Measurements from ENCODE around the gene BPGM. TPM values are rescaled to one million over a fixed set of nuclear protein-coding genes. Genes with fewer than 3 reads are reported as not detected.

Gene BPGM
- total RNA-seq, 2 donors from 2014 or later, result 10.5 to 10.6 TPM

GRCh38 chr7:134694299-134694698, 47.6 kb downstream of the BPGM start:
- Histone ChIP-seq H3K27me3 (no peaks in the 10 kb centered on the region), H3K4me1 (no peaks in the 10 kb centered on the region), H3K27ac (no peak overlapping the region), H3K36me3 (no peaks in the 10 kb centered on the region), H3K9ac (ENCODE audit: low read depth in 2 of 2, low read length in 2 of 2) (no peak overlapping the region), H3K4me3 (no peak overlapping the region), H3K9me3 (no peaks in the 10 kb centered on the region)
- no peak for DNase-seq
- TF ChIP-seq CTCF (IDR thresholded peaks at IDR 0.05), result no peak
- intact Hi-C loops (cut with DNase I), result loop anchor here (10.0 kb wide), 1 partner anchor 261 kb away; no protein-coding TSS in a partner anchor

GRCh38 chr7:134694767-134695166, 48.1 kb downstream of the BPGM start:
- intact Hi-C loops (cut with DNase I), result loop anchor here (10.0 kb wide), 1 partner anchor 260 kb away; no protein-coding TSS in a partner anchor
- no peak for TF ChIP-seq CTCF (IDR thresholded peaks at IDR 0.05)

GRCh38 chr7:134695321-134695860, 48.7 kb downstream of the BPGM start:
- Histone ChIP-seq H3K4me1 (no peaks in the 10 kb centered on the region), H3K9me3 (no peaks in the 10 kb centered on the region), H3K27me3 (no peaks in the 10 kb centered on the region), H3K9ac (ENCODE audit: low read depth in 2 of 2, low read length in 2 of 2) (no peak overlapping the region), H3K27ac (no peak overlapping the region), H3K36me3 (no peaks in the 10 kb centered on the region), H3K4me3 (no peak overlapping the region)
- DNase-seq, result no peak
- intact Hi-C loops (cut with DNase I), result loop anchor here (10.0 kb wide), 1 partner anchor 259 kb away; no protein-coding TSS in a partner anchor
- TF ChIP-seq CTCF (IDR thresholded peaks at IDR 0.05), result no peak

More at GRCh38 chr7:134694767-134695166, 48.1 kb downstream of the BPGM start:
- H3K27ac ChIP-seq, result no peak overlapping the region
- no peak overlapping the region for H3K9ac ChIP-seq (ENCODE audit: low read depth in 2 of 2, low read length in 2 of 2)
- no peak overlapping the region for H3K4me3 ChIP-seq
- H3K9me3 ChIP-seq, result no peaks in the 10 kb centered on the region
- H3K36me3 ChIP-seq, result no peaks in the 10 kb centered on the region
- H3K4me1 ChIP-seq, result no peaks in the 10 kb centered on the region
- no peaks in the 10 kb centered on the region for H3K27me3 ChIP-seq
- no peak for DNase-seq

- Histone ChIP-seq H3K27ac (no peak overlapping the region), H3K4me3 (no peak overlapping the region), H3K36me3 (no peaks in the 10 kb centered on the region), H3K9ac (ENCODE audit: low read depth in 2 of 2, low read length in 2 of 2) (no peak overlapping the region), H3K4me1 (no peaks in the 10 kb centered on the region), H3K27me3 (no peaks in the 10 kb centered on the region), H3K9me3 (no peaks in the 10 kb centered on the region)
- no peak for TF ChIP-seq CTCF (IDR thresholded peaks at IDR 0.05)
- intact Hi-C loops (cut with DNase I), result loop anchor here (10.0 kb wide), 1 partner anchor 259 kb away; no protein-coding TSS in a partner anchor
- no peak for DNase-seq
Measured at GRCh38 chr7:134696261-134696660, 49.6 kb downstream of the BPGM start.

- H3K27ac ChIP-seq, result no peak overlapping the region
- no peaks in the 10 kb centered on the region for H3K36me3 ChIP-seq
- no peaks in the 10 kb centered on the region for H3K4me1 ChIP-seq
- no peak for DNase-seq
- intact Hi-C loops (cut with DNase I), result loop anchor here (10.0 kb wide), 1 partner anchor 257 kb away; no protein-coding TSS in a partner anchor
- no peak for TF ChIP-seq CTCF (IDR thresholded peaks at IDR 0.05)
- H3K9ac ChIP-seq (ENCODE audit: low read depth in 2 of 2, low read length in 2 of 2), result no peak overlapping the region
- no peaks in the 10 kb centered on the region for H3K9me3 ChIP-seq
- no peak overlapping the region for H3K4me3 ChIP-seq
- H3K27me3 ChIP-seq, result no peaks in the 10 kb centered on the region
Measured at GRCh38 chr7:134697205-134697886, 50.7 kb downstream of the BPGM start.

Data from colonic mucosa (tissue), 4 donors.